Iris pigment epithelial cell (primary cell): ENCODE data around the gene CCNG1.
"Not testable (repeated sequence)": the region's sequence is repeated elsewhere in the genome, so short reads cannot be mapped to it uniquely, and the experiment has no call there.

Experiments
- DNase-seq: peaks from one replicate; pipeline ENCODE4 v3.0.0-alpha.2; 2011; ENCODE audit warnings: low read depth

The CCNG1 gene

GRCh38 chr5:163444526-163444925, 7.1 kb downstream of the CCNG1 start:
- no peak for DNase-seq

GRCh38 chr5:163445345-163445744, 8.0 kb downstream of the CCNG1 start:
- DNase-seq: no peak

- no peak for DNase-seq
Measured at GRCh38 chr5:163447191-163447590, 9.8 kb downstream of the CCNG1 start.

GRCh38 chr5:163447875-163448274, 10.5 kb downstream of the CCNG1 start:
- DNase-seq: no peak

GRCh38 chr5:163448491-163448890, 11.1 kb downstream of the CCNG1 start:
- DNase-seq: no peak

- no peak for DNase-seq
Measured at GRCh38 chr5:163451489-163451888, 14.1 kb downstream of the CCNG1 start.

- DNase-seq: peak; percentile 70
Measured at GRCh38 chr5:163453705-163454104, 16.3 kb downstream of the CCNG1 start.

- not testable (repeated sequence) for DNase-seq
Measured at GRCh38 chr5:163455406-163455805, 18.0 kb downstream of the CCNG1 start.

GRCh38 chr5:163456029-163456589, 18.7 kb downstream of the CCNG1 start:
- peak; percentile 37 for DNase-seq

GRCh38 chr5:163456840-163457239, 19.4 kb downstream of the CCNG1 start:
- no peak for DNase-seq

- no peak for DNase-seq
Measured at GRCh38 chr5:163458778-163459385, 21.5 kb downstream of the CCNG1 start.

GRCh38 chr5:163459462-163459818, 22.0 kb downstream of the CCNG1 start:
- DNase-seq: peak; percentile 52

- DNase-seq: peak; percentile 99
Measured at GRCh38 chr5:163459819-163460561, 22.6 kb downstream of the CCNG1 start, which contains the start of gene NUDCD2. Gene NUDCD2, minus strand, starts transcription at chr5:163460102. Its CDS starts 52 bp downstream, at chr5:163460050.

- DNase-seq: peak; percentile 55
Measured at GRCh38 chr5:163460562-163461171, 23.3 kb downstream of the CCNG1 start, which contains the start of gene HMMR. Gene HMMR, plus strand, starts transcription at chr5:163460632. Its CDS starts 61 bp downstream, at chr5:163460693.

GRCh38 chr5:163463063-163463435, 25.7 kb downstream of the CCNG1 start:
- peak; percentile 66 for DNase-seq

GRCh38 chr5:163467682-163468081, 30.3 kb downstream of the CCNG1 start:
- no peak for DNase-seq

GRCh38 chr5:163473635-163474243, 36.3 kb downstream of the CCNG1 start:
- no peak for DNase-seq

GRCh38 chr5:163475411-163475810, 38.0 kb downstream of the CCNG1 start:
- DNase-seq: no peak

GRCh38 chr5:163478126-163478981, 41.0 kb downstream of the CCNG1 start:
- peak; percentile 57 for DNase-seq

- DNase-seq: no peak
Measured at GRCh38 chr5:163478982-163479271, 41.5 kb downstream of the CCNG1 start.

GRCh38 chr5:163489055-163489744, 51.8 kb downstream of the CCNG1 start:
- peak; percentile 50 for DNase-seq
